ENCODE measurements around the gene EXOG. TPM values are rescaled to one million over a fixed set of nuclear protein-coding genes. Genes with fewer than 3 reads are reported as not detected.
"Not testable (repeated sequence)": the region's sequence is repeated elsewhere in the genome, so short reads cannot be mapped to it uniquely, and the experiment has no call there.

The EXOG gene
- total RNA-seq, 1 donor from 2014 or later = 5.2 TPM

DNA sequence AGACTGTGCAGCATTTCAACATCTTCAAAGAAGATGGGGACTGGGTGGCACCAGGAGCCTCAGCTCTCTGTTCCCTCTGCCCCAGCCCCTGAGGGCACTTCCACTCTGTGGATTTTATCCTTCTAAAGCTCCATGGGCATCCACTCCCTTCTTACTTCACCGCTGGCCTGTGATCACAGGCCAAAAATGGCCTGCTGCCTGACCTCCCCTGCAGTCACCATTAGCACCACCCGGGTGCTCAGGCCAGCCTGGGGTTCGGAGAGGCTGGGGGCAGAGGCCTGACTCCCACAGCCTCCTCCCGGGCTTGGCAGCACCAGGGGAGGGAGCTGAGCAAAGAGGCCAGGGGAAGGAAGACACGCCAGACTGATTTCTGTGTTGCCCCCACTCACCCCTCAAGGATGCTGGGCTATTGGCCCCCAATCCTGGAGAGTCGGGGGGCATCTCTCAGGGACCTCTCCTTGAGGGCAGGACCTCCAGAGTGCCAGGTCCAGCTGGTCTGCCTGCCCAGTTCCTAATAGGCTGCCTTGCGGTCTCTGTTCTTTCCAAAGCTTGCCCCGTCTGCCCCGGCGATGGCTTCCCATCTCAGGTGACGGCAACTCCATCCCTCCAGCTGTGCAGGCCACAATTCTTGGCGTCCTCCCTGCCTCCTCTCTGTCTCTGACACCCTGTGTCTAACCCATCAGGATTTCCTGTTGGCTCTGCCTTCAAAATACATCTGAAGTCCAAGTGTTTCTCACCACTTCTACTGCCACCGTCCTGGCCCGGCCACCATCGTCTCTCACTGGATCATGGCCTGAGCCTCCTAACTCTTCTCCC lies 67.1 kb downstream of the EXOG start:
- no peak for DNase-seq (ENCODE audit: low read depth in 2 of 2)

- no peak for DNase-seq (ENCODE audit: low read depth in 2 of 2)
Observed at GRCh38 chr3:38563886-38564270, 67.7 kb downstream of the EXOG start.

DNA sequence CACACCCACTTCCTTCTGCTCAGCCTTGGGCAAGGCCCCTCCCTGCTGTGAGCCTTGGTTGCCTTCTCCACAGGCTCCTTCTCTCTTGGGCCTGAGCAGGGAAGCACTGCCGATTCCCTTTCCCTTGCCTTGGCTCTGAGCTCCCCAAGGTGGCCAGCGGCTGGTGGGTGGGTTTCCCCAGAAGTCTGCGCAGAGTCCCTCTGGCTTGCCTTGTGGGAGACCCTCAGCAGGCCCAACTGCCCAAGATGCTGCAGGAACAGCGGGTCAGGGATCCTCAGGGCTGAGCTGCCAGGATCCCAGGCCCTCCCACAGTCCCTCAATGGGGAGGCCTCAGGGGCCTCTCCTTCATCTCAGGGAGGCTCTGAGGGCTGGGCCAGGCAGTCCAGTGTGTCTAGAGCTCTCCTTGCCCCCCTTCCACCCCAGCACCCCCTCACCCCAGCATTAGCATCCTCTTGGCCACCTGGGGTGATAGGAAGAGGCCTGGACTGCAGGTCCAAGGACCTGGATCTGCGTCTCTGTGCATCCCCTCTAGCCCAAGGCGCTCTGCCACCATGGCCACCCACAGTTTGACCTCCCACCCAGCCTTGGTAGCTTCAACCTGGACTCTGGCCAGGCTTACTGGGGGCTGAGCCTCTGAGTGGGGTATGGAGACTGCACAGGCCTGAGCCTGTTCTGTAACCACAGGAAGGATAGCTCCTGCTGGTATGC lies 68.6 kb downstream of the EXOG start:
- DNase-seq (ENCODE audit: low read depth in 2 of 2) = no peak

DNA sequence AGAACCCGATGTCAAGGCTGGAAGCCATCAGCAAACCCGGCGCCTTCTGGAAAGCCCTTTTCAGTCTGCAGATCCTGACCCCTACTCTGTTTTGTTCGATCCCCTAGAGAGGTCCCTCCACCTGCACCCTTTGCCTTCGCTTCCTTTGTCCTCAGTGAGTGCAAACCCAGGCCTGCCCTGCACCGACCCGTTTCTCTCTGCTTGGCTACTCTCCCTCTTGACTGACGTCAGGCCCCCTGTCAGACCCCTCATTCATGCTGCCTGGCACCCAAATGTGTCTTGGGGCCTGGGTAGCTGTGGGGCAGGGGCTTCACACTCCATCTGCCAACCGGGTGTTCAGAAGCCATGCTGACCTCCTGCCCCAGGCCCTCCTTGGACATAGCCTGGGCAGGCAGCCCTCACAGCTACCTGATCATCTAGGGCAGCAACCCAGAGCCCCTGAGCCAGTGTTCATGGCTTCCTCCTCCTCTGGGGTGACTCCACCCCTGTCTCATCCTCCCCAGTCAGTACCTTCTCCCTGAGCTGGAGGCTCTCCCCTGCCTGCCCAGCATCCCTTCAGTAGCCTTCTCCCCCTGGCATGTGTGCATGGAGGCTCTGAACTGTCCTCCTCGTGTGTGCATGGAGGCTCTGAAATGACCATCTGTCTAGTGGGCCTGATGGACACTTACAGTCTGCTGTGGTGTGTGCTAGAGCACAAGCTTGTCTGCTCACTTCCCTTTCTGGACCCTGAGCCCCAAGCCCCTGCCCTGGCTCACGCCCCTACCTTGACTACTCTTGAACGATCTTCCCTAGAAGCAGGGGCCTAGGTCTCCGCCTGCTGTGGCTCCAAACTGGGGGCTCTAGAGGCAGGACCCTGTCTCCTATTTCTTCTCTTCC lies 69.4 kb downstream of the EXOG start:
- no peak for DNase-seq (ENCODE audit: low read depth in 2 of 2)

- no peak for DNase-seq (ENCODE audit: low read depth in 2 of 2)
Observed at GRCh38 chr3:38566215-38566528, 70.0 kb downstream of the EXOG start.

DNA sequence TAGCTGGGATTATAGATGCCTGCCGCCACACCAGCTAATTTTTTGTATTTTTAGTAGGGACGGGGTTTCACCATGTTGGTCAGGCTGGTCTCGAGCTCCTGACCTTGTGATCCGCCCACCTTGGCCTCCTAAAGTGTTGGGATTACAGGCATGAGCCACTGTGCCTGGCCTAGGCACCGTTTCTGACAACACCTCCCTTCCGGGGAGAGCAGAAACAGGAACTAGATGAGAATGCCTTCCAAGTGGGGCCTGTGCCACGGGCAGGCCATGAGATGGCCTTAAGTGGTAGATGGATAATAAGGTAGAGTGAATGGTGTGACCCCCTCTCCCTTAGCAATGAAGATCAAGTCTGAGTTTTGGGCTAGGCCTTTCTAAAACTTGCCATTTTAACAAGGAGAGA lies 70.7 kb downstream of the EXOG start:
- not testable (repeated sequence) for DNase-seq (ENCODE audit: low read depth in 2 of 2)

DNA sequence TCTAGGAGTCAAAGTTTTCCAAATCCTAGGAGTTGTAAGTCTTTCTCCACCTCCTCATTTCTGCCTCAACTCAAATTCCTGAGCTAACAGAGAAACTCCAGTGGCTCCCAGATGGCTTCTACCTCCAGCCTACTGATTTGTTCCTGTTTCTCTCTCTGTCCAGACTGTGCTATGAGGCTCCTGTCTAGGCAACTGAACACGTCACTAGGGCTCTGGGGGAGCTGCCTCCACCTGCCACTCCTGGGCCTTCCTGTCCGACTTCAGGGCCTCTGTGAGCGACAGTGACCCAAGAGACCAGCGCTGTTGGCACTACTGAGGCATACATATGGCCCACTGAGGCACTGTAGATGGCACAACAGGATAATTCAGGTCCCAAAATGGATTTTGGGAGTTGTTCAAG lies 71.4 kb downstream of the EXOG start:
- no peak for DNase-seq (ENCODE audit: low read depth in 2 of 2)

DNA sequence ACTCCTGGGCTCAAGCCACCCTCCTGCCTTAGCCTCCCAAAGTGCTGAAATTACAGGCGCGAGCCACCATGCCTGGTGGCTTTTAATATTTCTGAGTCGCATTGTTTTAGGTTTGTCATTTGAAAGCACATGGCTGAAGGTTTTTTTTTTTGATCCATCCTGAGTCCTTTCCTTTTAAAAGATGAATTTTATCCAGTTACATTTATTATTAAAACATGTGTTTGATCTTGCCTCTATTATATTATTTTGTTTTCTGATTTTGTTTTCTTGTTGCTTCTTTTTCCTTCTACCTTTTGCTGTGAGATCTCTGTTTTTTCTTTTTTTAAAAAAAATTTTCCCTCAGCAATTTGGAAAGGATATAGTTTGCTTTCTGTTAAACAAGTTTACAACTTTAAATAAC lies 77.0 kb downstream of the EXOG start:
- no peak for DNase-seq (ENCODE audit: low read depth in 2 of 2)

DNA sequence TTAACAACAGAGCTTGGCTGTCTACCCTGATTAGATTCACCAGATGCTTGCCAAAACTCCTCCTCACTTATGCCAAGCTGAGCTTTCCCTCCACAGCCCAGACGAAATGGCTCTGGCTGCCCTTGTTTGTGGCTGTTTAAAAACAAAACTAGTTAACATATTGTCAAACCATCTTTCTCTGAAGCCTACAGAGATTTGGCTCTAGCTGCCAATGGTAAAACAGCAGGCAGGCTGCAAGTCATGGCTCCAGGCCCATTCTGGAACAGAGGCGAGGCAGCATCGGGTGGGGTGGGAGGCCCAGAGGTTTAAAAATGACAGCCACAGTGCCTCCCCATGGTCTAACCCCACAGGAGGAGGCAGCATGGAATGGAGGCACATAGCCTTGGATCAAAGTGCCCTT lies 77.4 kb downstream of the EXOG start:
- DNase-seq (ENCODE audit: low read depth in 2 of 2) = no peak

- DNase-seq (ENCODE audit: low read depth in 2 of 2) = peak in 1 of 2 donors; percentile 23
Observed at GRCh38 chr3:38574411-38575278, 78.5 kb downstream of the EXOG start.

- no peak for DNase-seq (ENCODE audit: low read depth in 2 of 2)
Observed at GRCh38 chr3:38575279-38575843, 79.2 kb downstream of the EXOG start.

Other genes starting within 250 kb of the EXOG start
- under 0.01 TPM in 2 replicates for gene SLC22A13, start 230.5 kb upstream of the EXOG start, total RNA-seq
- not detected in 2 replicates for gene SLC22A14, start 214.0 kb upstream of the EXOG start, total RNA-seq
- 1.3 and 1.8 TPM in 2 replicates for gene XYLB, start 149.6 kb upstream of the EXOG start, total RNA-seq
- 2.2 and 4.2 TPM in 2 replicates for gene ACVR2B, start 42.5 kb upstream of the EXOG start, total RNA-seq
- gene SCN5A, start 153.3 kb downstream of the EXOG start, total RNA-seq = 5.9 and 14.9 TPM in 2 replicates